Hepatocyte (in vitro differentiated cells): Measurements from ENCODE around the gene FGF19. TPM values are rescaled to one million over a fixed set of nuclear protein-coding genes. Genes with fewer than 3 reads are reported as not detected.

ENCODE experiments used
- DNase-seq: peaks from one replicate; pipeline ENCODE4 v3.0.0-alpha.2; 2016; ENCODE audit warnings: low spot score
- H2AFZ ChIP-seq: fragments of 200-600 bp; sonication (generic); 2 replicates; pipeline ENCODE4 v1.6.0; 2016; ENCODE audit warnings: antibody characterized with exemption, mild to moderate bottlenecking
- H3K27ac ChIP-seq: fragments of 200-600 bp; sonication (generic); 2 replicates; pipeline ENCODE4 v1.5.1; 2016; ENCODE audit warnings: mild to moderate bottlenecking
- H3K27me3 ChIP-seq: fragments of 200-600 bp; sonication (generic); 2 replicates; pipeline ENCODE4 v1.6.1; 2016
- H3K36me3 ChIP-seq: fragments of 200-600 bp; sonication (generic); replicated peaks from 2 replicates; pipeline ENCODE4 v1.5.1; 2016; ENCODE audit warnings: low read depth; ENCODE audit not compliant: insufficient read depth
- H3K4me1 ChIP-seq: fragments of 200-600 bp; sonication (generic); 2 replicates; pipeline ENCODE4 v1.5.1; 2016; ENCODE audit warnings: mild to moderate bottlenecking, moderate library complexity; ENCODE audit not compliant: insufficient read depth
- H3K4me2 ChIP-seq: fragments of 200-600 bp; sonication (generic); 2 replicates; pipeline ENCODE4 v1.6.0; 2016
- H3K4me3 ChIP-seq: fragments of 200-600 bp; sonication (generic); 2 replicates; pipeline ENCODE4 v1.5.1; 2016; ENCODE audit warnings: mild to moderate bottlenecking
- H3K79me2 ChIP-seq: fragments of 200-600 bp; sonication (generic); 2 replicates; pipeline ENCODE4 v1.6.0; 2017; ENCODE audit warnings: mild to moderate bottlenecking
- H3K9me2 ChIP-seq: fragments of 200-600 bp; sonication (generic); replicated peaks from 2 replicates; pipeline ENCODE4 v1.6.0; 2017; ENCODE audit warnings: mild to moderate bottlenecking; ENCODE audit not compliant: insufficient read depth
- H3K9me3 ChIP-seq: fragments of 200-600 bp; sonication (generic); 2 replicates; pipeline ENCODE4 v1.5.1; 2016; ENCODE audit warnings: low read depth, mild to moderate bottlenecking
- H4K20me1 ChIP-seq: fragments of 200-600 bp; sonication (generic); 2 replicates; pipeline ENCODE4 v1.6.0; 2016; ENCODE audit warnings: mild to moderate bottlenecking; ENCODE audit not compliant: insufficient read depth, poor library complexity, severe bottlenecking
- CTCF ChIP-seq: fragments of 200-600 bp; sonication (generic); IDR thresholded peaks from 2 replicates; pipeline ENCODE4 v1.5.1; 2016; ENCODE audit warnings: antibody characterized with exemption, mild to moderate bottlenecking; ENCODE audit not compliant: poor library complexity
- EZH2 ChIP-seq: fragments of 200-600 bp; sonication (generic); IDR thresholded peaks from 2 replicates; pipeline ENCODE4 v1.6.1; 2016; ENCODE audit warnings: antibody characterized with exemption, mild to moderate bottlenecking, borderline replicate concordance
- EZH2phosphoT487 ChIP-seq: fragments of 200-600 bp; sonication (generic); IDR thresholded peaks from one replicate; pipeline ENCODE4 v1.6.1; 2018; ENCODE audit warnings: antibody characterized with exemption, mild to moderate bottlenecking, low read depth, moderate library complexity; ENCODE audit not compliant: unreplicated experiment, severe bottlenecking
- WGBS: methylation state at CpG from one replicate; pipeline ENCODE4 v1.1.6; 2016; ENCODE audit warnings: low lambda C conversion rate; ENCODE audit errors: missing lambda C conversion rate; 5-methylcytosine and 5-hydroxymethylcytosine counted together
- polyA plus RNA-seq: library from polyadenylated mRNA; unstranded; fragments of >200 nt; fragmentation: Nextera tagmentation; extraction: Ambion mirVana; gene quantifications from 2 replicates; pipeline ENCODE4 v1.2.1, GENCODE V29; 2016
- total RNA-seq: library from RNA; depleted of rRNA; stranded (reverse); fragments of >200 nt; gene quantifications from 2 replicates; pipeline ENCODE4 v1.2.3, GENCODE V29; 2014

FGF19 gene
- total and polyA plus RNA-seq, 2 experiments from 2014 or later: 1.0 TPM; not detected in 1

DNA sequence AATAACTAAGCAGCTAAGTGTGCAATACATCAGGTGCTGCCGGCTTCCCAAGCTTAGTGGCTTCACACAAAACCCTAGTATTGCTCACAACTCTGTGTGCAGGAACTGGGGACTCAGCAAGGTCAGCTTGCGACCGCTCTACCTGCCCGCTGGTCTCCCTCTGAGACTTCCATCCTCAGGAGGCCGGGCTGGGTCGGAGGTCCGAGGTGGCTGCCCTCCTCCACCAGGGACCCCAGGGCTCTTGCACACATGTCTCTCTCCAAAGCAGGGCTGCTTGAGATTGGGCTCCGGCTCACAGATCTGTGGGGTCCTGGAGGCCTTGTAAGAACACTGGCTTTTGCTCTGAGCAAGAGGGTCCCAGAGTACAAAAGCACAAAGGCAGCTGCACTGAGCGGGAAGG, 25.4 kb upstream of the FGF19 start:
- H3K79me2 ChIP-seq: no peaks in the 10 kb centered on the region
- TF ChIP-seq CTCF: no peak
- no peak for TF ChIP-seq EZH2
- TF ChIP-seq EZH2phosphoT487: no peak

GRCh38 chr11:69727266-69727665, 23.4 kb upstream of the FGF19 start:
- DNase-seq: no peak
- H3K4me1 ChIP-seq: no peaks in the 10 kb centered on the region
- no peaks in the 10 kb centered on the region for H3K9me3 ChIP-seq
- H3K27me3 ChIP-seq: no peaks in the 10 kb centered on the region
- no peak overlapping the region for H3K27ac ChIP-seq
- TF ChIP-seq EZH2phosphoT487: no peak
- no peak for TF ChIP-seq EZH2
- no peak for TF ChIP-seq CTCF
- no peaks in the 10 kb centered on the region for H3K9me2 ChIP-seq
- no peaks in the 10 kb centered on the region for H3K79me2 ChIP-seq
- H3K4me3 ChIP-seq: no peak overlapping the region
- H4K20me1 ChIP-seq: no peaks in the 10 kb centered on the region
- WGBS: 92% methylated on average over 10 of the region's 10 CpGs
- no peaks in the 10 kb centered on the region for H3K36me3 ChIP-seq
- H2AFZ ChIP-seq: no peak overlapping the region
- no peak overlapping the region for H3K4me2 ChIP-seq

More for the DNA sequence above, 25.4 kb upstream of the FGF19 start:
- Histone ChIP-seq H3K27me3 (no peaks in the 10 kb centered on the region), H3K27ac (no peak overlapping the region), H3K4me3 (no peak overlapping the region), H3K4me1 (no peaks in the 10 kb centered on the region), H2AFZ (no peak overlapping the region), H3K9me3 (no peaks in the 10 kb centered on the region), H3K9me2 (no peaks in the 10 kb centered on the region), H4K20me1 (no peaks in the 10 kb centered on the region), H3K4me2 (no peak overlapping the region), H3K36me3 (no peaks in the 10 kb centered on the region)
- DNase-seq: no peak
- WGBS: 91% methylated on average over 9 of the region's 9 CpGs

DNA sequence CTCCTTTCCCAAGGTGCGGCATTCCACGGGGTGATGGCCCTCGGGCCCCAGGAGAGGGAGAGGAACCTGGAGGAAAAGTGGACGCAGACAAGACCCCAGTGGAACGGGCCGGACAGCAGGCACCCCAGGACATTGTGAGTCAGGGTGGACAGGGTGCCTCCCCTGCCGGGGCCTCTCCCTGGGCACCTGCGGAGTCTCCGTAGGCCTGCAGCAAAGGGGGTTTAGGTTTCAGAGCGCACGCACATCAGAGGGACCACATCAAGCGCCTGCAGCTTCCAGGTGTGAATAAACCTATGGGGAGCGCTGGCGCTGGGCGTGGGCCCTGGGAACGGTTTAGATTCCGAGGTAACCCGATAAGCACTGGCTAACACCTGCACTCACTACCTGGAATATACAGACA, 22.7 kb upstream of the FGF19 start:
- DNase-seq: no peak
- no peaks in the 10 kb centered on the region for H3K9me2 ChIP-seq
- no peaks in the 10 kb centered on the region for H3K9me3 ChIP-seq
- H3K4me3 ChIP-seq: no peak overlapping the region
- WGBS: 88% methylated on average over 17 of the region's 18 CpGs
- H4K20me1 ChIP-seq: no peaks in the 10 kb centered on the region
- no peak for TF ChIP-seq EZH2
- no peak for TF ChIP-seq CTCF
- TF ChIP-seq EZH2phosphoT487: no peak
- no peaks in the 10 kb centered on the region for H3K36me3 ChIP-seq
- no peaks in the 10 kb centered on the region for H3K27me3 ChIP-seq
- H3K4me1 ChIP-seq: no peaks in the 10 kb centered on the region
- no peak overlapping the region for H3K4me2 ChIP-seq
- no peak overlapping the region for H3K27ac ChIP-seq
- no peak overlapping the region for H2AFZ ChIP-seq
- no peaks in the 10 kb centered on the region for H3K79me2 ChIP-seq

GRCh38 chr11:69726019-69726418, 22.2 kb upstream of the FGF19 start:
- Histone ChIP-seq H3K9me3 (no peaks in the 10 kb centered on the region), H3K4me3 (no peak overlapping the region), H4K20me1 (no peaks in the 10 kb centered on the region), H3K4me2 (no peak overlapping the region), H3K27me3 (no peaks in the 10 kb centered on the region), H3K79me2 (no peaks in the 10 kb centered on the region), H3K27ac (no peak overlapping the region), H2AFZ (no peak overlapping the region), H3K36me3 (no peaks in the 10 kb centered on the region), H3K9me2 (no peaks in the 10 kb centered on the region), H3K4me1 (no peaks in the 10 kb centered on the region)
- no peak for DNase-seq
- no peak for TF ChIP-seq CTCF
- TF ChIP-seq EZH2phosphoT487: no peak
- no peak for TF ChIP-seq EZH2
- 75% methylated on average over 9 of the region's 9 CpGs for WGBS
